Transverse colon (tissue), 4 donors: Measurements from ENCODE around the gene NPFF.

ENCODE experiments used
- EP300 ChIP-seq: sonication (generic); formaldehyde crosslinking; IDR thresholded peaks from one replicate; pipeline ENCODE4 v1.6.1; 2017; ENCODE audit warnings: antibody characterized with exemption, low read depth
- POLR2A ChIP-seq: fragments of 450-650 bp; IDR thresholded peaks from one replicate; pipeline ENCODE4 v1.6.1; 2016; ENCODE audit warnings: antibody characterized with exemption, mild to moderate bottlenecking, moderate library complexity
- POLR2AphosphoS5 ChIP-seq, 3 donors: sonication (generic); formaldehyde crosslinking; IDR thresholded peaks; one replicate each; pipeline ENCODE4 v1.6.1; 2016; ENCODE audit warnings: antibody characterized with exemption in 3 of 3
- TF ChIP-seq, protein P1 (sequence below), 5 experiments: fragments of 200-600 bp in 3 of 5; fragments of 450-650 bp in 2 of 5; sonication (generic) in 3 of 5; IDR thresholded peaks; 1 replicate in 2 of 5; 2 replicates in 3 of 5; pipeline ENCODE4 v1.5.1; 2016 to 2017; ENCODE audit warnings: antibody characterized with exemption in 5 of 5, inconsistent platforms in 3 of 5, mild to moderate bottlenecking in 2 of 5, moderate library complexity in 1 of 5

DNA sequence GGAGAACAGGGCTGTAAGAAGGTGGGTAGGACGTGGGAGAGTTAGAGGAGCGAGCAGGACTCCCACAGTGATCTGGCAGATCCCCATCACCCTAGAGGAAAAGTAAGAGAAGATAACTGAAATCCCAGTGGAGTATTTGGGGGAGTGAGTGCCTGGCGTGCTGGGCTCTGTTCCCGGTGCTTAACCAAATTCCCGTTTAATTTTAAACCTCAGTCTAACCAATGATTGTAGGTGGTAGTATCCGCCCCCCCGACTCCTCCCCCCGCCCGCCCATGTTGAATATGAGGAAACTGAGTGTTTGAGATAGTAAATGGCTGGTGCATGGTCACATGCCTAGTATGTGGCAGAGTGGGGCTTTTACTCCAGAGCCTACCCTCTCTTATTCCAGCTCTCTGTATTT, 5.0 kb downstream of the NPFF start:
- TF ChIP-seq POLR2AphosphoS5 (IDR thresholded peaks at IDR 0.05) (no peak), POLR2A (no peak), EP300 (no peak)
- TF ChIP-seq, protein P1, sequence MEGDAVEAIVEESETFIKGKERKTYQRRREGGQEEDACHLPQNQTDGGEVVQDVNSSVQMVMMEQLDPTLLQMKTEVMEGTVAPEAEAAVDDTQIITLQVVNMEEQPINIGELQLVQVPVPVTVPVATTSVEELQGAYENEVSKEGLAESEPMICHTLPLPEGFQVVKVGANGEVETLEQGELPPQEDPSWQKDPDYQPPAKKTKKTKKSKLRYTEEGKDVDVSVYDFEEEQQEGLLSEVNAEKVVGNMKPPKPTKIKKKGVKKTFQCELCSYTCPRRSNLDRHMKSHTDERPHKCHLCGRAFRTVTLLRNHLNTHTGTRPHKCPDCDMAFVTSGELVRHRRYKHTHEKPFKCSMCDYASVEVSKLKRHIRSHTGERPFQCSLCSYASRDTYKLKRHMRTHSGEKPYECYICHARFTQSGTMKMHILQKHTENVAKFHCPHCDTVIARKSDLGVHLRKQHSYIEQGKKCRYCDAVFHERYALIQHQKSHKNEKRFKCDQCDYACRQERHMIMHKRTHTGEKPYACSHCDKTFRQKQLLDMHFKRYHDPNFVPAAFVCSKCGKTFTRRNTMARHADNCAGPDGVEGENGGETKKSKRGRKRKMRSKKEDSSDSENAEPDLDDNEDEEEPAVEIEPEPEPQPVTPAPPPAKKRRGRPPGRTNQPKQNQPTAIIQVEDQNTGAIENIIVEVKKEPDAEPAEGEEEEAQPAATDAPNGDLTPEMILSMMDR (IDR thresholded peaks at IDR 0.05): no peak
